Measurements from ENCODE around the gene BLVRB. TPM values are rescaled to one million over a fixed set of nuclear protein-coding genes. Genes with fewer than 3 reads are reported as not detected.

The BLVRB gene
- total and polyA plus RNA-seq, 9 of the 15 experiments (the other 6 are each of a cell fraction or from before 2014, with no cell fraction given), result 81.1 to 749 (median 331) TPM

DNA sequence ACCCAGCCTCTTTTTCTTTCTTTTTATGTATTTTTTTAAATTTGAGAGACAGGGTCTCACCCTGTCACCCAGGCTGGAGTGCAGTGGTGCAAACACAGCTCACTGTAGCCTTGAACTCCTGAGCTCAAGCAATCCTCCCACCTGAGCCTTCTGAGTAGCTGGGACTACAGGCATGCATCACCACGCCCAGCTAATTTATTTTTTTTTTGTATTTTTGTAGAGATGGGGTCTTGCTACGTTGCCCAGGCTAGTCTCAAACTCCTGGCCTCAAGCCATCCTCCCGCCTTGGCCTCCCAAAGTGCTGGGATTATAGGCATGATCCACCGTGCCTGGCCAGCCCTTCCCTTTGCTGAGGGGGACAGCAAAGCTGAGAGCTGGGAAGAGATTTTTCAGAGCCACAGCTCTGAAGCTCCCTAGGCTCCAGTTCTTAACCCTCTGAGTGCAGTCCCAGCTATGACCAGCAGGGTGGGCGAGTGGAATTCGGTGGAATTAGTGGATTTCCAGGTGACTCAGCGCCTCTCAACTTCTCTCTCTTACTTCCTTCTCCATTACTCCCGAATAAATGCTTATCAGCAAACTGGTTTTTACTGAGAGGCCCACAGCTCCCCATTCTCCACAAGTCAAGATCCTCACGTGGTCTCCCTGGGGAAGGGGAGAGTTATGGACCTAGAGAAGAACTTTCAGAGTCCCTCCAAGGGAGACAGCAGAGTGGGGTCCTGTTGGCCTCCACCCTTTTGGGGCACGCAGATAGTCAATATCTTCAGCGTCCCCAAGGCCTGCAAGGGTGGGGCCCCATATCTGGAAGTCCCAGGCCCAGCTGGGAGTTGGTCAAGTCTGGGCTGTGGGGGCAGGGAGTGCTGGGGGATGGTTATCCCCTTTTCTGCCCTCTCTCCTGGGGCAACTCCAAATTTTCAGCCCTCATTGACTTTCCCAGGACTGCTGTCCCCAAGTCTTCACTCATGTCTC is 1.2 kb downstream of the BLVRB start (continued):
- TF ChIP-seq, protein P1, sequence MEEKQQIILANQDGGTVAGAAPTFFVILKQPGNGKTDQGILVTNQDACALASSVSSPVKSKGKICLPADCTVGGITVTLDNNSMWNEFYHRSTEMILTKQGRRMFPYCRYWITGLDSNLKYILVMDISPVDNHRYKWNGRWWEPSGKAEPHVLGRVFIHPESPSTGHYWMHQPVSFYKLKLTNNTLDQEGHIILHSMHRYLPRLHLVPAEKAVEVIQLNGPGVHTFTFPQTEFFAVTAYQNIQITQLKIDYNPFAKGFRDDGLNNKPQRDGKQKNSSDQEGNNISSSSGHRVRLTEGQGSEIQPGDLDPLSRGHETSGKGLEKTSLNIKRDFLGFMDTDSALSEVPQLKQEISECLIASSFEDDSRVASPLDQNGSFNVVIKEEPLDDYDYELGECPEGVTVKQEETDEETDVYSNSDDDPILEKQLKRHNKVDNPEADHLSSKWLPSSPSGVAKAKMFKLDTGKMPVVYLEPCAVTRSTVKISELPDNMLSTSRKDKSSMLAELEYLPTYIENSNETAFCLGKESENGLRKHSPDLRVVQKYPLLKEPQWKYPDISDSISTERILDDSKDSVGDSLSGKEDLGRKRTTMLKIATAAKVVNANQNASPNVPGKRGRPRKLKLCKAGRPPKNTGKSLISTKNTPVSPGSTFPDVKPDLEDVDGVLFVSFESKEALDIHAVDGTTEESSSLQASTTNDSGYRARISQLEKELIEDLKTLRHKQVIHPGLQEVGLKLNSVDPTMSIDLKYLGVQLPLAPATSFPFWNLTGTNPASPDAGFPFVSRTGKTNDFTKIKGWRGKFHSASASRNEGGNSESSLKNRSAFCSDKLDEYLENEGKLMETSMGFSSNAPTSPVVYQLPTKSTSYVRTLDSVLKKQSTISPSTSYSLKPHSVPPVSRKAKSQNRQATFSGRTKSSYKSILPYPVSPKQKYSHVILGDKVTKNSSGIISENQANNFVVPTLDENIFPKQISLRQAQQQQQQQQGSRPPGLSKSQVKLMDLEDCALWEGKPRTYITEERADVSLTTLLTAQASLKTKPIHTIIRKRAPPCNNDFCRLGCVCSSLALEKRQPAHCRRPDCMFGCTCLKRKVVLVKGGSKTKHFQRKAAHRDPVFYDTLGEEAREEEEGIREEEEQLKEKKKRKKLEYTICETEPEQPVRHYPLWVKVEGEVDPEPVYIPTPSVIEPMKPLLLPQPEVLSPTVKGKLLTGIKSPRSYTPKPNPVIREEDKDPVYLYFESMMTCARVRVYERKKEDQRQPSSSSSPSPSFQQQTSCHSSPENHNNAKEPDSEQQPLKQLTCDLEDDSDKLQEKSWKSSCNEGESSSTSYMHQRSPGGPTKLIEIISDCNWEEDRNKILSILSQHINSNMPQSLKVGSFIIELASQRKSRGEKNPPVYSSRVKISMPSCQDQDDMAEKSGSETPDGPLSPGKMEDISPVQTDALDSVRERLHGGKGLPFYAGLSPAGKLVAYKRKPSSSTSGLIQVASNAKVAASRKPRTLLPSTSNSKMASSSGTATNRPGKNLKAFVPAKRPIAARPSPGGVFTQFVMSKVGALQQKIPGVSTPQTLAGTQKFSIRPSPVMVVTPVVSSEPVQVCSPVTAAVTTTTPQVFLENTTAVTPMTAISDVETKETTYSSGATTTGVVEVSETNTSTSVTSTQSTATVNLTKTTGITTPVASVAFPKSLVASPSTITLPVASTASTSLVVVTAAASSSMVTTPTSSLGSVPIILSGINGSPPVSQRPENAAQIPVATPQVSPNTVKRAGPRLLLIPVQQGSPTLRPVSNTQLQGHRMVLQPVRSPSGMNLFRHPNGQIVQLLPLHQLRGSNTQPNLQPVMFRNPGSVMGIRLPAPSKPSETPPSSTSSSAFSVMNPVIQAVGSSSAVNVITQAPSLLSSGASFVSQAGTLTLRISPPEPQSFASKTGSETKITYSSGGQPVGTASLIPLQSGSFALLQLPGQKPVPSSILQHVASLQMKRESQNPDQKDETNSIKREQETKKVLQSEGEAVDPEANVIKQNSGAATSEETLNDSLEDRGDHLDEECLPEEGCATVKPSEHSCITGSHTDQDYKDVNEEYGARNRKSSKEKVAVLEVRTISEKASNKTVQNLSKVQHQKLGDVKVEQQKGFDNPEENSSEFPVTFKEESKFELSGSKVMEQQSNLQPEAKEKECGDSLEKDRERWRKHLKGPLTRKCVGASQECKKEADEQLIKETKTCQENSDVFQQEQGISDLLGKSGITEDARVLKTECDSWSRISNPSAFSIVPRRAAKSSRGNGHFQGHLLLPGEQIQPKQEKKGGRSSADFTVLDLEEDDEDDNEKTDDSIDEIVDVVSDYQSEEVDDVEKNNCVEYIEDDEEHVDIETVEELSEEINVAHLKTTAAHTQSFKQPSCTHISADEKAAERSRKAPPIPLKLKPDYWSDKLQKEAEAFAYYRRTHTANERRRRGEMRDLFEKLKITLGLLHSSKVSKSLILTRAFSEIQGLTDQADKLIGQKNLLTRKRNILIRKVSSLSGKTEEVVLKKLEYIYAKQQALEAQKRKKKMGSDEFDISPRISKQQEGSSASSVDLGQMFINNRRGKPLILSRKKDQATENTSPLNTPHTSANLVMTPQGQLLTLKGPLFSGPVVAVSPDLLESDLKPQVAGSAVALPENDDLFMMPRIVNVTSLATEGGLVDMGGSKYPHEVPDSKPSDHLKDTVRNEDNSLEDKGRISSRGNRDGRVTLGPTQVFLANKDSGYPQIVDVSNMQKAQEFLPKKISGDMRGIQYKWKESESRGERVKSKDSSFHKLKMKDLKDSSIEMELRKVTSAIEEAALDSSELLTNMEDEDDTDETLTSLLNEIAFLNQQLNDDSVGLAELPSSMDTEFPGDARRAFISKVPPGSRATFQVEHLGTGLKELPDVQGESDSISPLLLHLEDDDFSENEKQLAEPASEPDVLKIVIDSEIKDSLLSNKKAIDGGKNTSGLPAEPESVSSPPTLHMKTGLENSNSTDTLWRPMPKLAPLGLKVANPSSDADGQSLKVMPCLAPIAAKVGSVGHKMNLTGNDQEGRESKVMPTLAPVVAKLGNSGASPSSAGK (IDR thresholded peaks at IDR 0.05), result no peak
- TF ChIP-seq SIN3B (IDR thresholded peaks at IDR 0.05; ENCODE audit: low read depth), result no peak
- TF ChIP-seq, protein P2, sequence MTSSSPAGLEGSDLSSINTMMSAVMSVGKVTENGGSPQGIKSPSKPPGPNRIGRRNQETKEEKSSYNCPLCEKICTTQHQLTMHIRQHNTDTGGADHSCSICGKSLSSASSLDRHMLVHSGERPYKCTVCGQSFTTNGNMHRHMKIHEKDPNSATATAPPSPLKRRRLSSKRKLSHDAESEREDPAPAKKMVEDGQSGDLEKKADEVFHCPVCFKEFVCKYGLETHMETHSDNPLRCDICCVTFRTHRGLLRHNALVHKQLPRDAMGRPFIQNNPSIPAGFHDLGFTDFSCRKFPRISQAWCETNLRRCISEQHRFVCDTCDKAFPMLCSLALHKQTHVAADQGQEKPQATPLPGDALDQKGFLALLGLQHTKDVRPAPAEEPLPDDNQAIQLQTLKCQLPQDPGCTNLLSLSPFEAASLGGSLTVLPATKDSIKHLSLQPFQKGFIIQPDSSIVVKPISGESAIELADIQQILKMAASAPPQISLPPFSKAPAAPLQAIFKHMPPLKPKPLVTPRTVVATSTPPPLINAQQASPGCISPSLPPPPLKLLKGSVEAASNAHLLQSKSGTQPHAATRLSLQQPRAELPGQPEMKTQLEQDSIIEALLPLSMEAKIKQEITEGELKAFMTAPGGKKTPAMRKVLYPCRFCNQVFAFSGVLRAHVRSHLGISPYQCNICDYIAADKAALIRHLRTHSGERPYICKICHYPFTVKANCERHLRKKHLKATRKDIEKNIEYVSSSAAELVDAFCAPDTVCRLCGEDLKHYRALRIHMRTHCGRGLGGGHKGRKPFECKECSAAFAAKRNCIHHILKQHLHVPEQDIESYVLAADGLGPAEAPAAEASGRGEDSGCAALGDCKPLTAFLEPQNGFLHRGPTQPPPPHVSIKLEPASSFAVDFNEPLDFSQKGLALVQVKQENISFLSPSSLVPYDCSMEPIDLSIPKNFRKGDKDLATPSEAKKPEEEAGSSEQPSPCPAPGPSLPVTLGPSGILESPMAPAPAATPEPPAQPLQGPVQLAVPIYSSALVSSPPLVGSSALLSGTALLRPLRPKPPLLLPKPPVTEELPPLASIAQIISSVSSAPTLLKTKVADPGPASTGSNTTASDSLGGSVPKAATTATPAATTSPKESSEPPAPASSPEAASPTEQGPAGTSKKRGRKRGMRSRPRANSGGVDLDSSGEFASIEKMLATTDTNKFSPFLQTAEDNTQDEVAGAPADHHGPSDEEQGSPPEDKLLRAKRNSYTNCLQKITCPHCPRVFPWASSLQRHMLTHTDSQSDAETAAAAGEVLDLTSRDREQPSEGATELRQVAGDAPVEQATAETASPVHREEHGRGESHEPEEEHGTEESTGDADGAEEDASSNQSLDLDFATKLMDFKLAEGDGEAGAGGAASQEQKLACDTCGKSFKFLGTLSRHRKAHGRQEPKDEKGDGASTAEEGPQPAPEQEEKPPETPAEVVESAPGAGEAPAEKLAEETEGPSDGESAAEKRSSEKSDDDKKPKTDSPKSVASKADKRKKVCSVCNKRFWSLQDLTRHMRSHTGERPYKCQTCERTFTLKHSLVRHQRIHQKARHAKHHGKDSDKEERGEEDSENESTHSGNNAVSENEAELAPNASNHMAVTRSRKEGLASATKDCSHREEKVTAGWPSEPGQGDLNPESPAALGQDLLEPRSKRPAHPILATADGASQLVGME (CRISPR knock-in tag; IDR thresholded peaks at IDR 0.05), result peak; percentile 47; the same call in 1 of the 2 replicates
- peak; percentile 84 for TF ChIP-seq MYC (IDR thresholded peaks at IDR 0.05; ENCODE audit: low read depth, low read length)
- TF ChIP-seq MYC (CRISPR knock-in tag; IDR thresholded peaks at IDR 0.05; ENCODE audit: borderline replicate concordance, low read depth), result no peak
- peak; percentile 70 for TF ChIP-seq RAD51 (IDR thresholded peaks at IDR 0.05; ENCODE audit: borderline replicate concordance, low read depth)

Data from K562 (cell line).